Iris pigment epithelial cell (primary cell): ENCODE results near the gene GSDME.

Source experiments
- DNase-seq: peaks from one replicate; pipeline ENCODE4 v3.0.0-alpha.2; 2011; ENCODE audit warnings: low read depth

Gene GSDME

GRCh38 chr7:24653316-24654085, 103.8 kb downstream of the GSDME start:
- DNase-seq, result no peak

GRCh38 chr7:24652251-24652939, 104.9 kb downstream of the GSDME start:
- DNase-seq, result no peak
